Transverse colon (tissue), 4 donors: ENCODE data around the gene ARHGAP24. TPM values are rescaled to one million over a fixed set of nuclear protein-coding genes. Genes with fewer than 3 reads are reported as not detected.

Experiments
- DNase-seq: peaks from one replicate; pipeline ENCODE4 v3.0.0-alpha.2; 2019
- H3K27ac ChIP-seq, 4 donors: fragments of 200-600 bp; sonication (generic); 2 replicates each; pipeline ENCODE4 v1.5.1; 2016 to 2018; ENCODE audit warnings: inconsistent platforms in 4 of 4
- H3K27me3 ChIP-seq: fragments of 200-600 bp; sonication (generic); 2 replicates; pipeline ENCODE4 v1.5.1; 2017; ENCODE audit warnings: inconsistent platforms
- H3K36me3 ChIP-seq, 4 donors: fragments of 200-600 bp; sonication (generic); 2 replicates each; pipeline ENCODE4 v1.5.1; 2017 to 2019; ENCODE audit warnings: inconsistent platforms in 4 of 4
- H3K4me1 ChIP-seq, 4 donors: fragments of 200-600 bp; sonication (generic); 2 replicates each; pipeline ENCODE4 v1.5.1; 2017 to 2020; ENCODE audit warnings: inconsistent platforms in 4 of 4
- H3K4me3 ChIP-seq, 4 donors: fragments of 200-600 bp; sonication (generic); 1 replicate in 1 of 4; 2 replicates in 3 of 4; pipeline versions ENCODE4 v1.5.1 to v1.6.1; 2017 to 2019; ENCODE audit warnings: inconsistent platforms in 4 of 4
- H3K9me3 ChIP-seq, 2 donors: fragments of 200-600 bp; sonication (generic); 2 replicates each; pipeline ENCODE4 v1.5.1; 2017 to 2019; ENCODE audit warnings: inconsistent platforms in 2 of 2
- CTCF ChIP-seq, 5 experiments: fragments of 200-600 bp in 3 of 5; fragments of 450-650 bp in 2 of 5; sonication (generic) in 3 of 5; IDR thresholded peaks; 1 replicate in 2 of 5; 2 replicates in 3 of 5; pipeline ENCODE4 v1.5.1; 2016 to 2017; ENCODE audit warnings: antibody characterized with exemption in 5 of 5, inconsistent platforms in 3 of 5, mild to moderate bottlenecking in 2 of 5, moderate library complexity in 1 of 5
- EP300 ChIP-seq: sonication (generic); formaldehyde crosslinking; IDR thresholded peaks from one replicate; pipeline ENCODE4 v1.6.1; 2017; ENCODE audit warnings: antibody characterized with exemption, low read depth
- POLR2A ChIP-seq: fragments of 450-650 bp; IDR thresholded peaks from one replicate; pipeline ENCODE4 v1.6.1; 2016; ENCODE audit warnings: antibody characterized with exemption, mild to moderate bottlenecking, moderate library complexity
- POLR2AphosphoS5 ChIP-seq, 3 donors: sonication (generic); formaldehyde crosslinking; IDR thresholded peaks; one replicate each; pipeline ENCODE4 v1.6.1; 2016; ENCODE audit warnings: antibody characterized with exemption in 3 of 3
- WGBS, 2 donors: methylation state at CpG; one replicate each; pipeline ENCODE4 v1.1.5; 2018; ENCODE audit warnings: low coverage in 1 of 2; 5-methylcytosine and 5-hydroxymethylcytosine counted together
- in situ Hi-C, 4 donors: fragments of 200-750 bp; cut with MboI; loops; one replicate each; pipeline versions ENCODE4 v1.15.0 to v1.15.1; 2017; ENCODE audit warnings: low sequenced_read_pairs in 3 of 4, low pct_ligation_motif_present in 1 of 4, low pct_unique_long_range_greater_than_20kb in 1 of 4
- intact Hi-C: fragments of 100-400 bp; cut with DNase I; formaldehyde crosslinking; loops from one replicate; pipeline ENCODE4 v1.15.1; 2023; ENCODE audit warnings: low total_unique reads
- total RNA-seq, 4 donors: library from RNA; depleted of rRNA; stranded (reverse); fragments of >200 nt; gene quantifications; one replicate each; pipeline ENCODE4 v1.1.0, GENCODE V29; 2016

The ARHGAP24 gene
- total RNA-seq, 4 donors from 2014 or later, result 4.2 to 32.0 (median 12.6) TPM

- no peaks in the 10 kb centered on the region for H3K9me3 ChIP-seq
- no peak overlapping the region for H3K4me3 ChIP-seq
- H3K27ac ChIP-seq, result no peak overlapping the region
- no peaks in the 10 kb centered on the region for H3K27me3 ChIP-seq
- DNase-seq, result no peak
- in situ Hi-C loops (no loop called here), intact Hi-C loops (no loop called here)
- TF ChIP-seq EP300 (no peak), CTCF (IDR thresholded peaks at IDR 0.05) (no peak), POLR2AphosphoS5 (IDR thresholded peaks at IDR 0.05) (no peak), POLR2A (no peak)
- WGBS, 2 donors, result 67 to 78% methylated on average over 5 of the region's 5 CpGs
- H3K4me1 ChIP-seq, result no peaks in the 10 kb centered on the region
- no peaks in the 10 kb centered on the region for H3K36me3 ChIP-seq
These were observed 232.7 kb downstream of the ARHGAP24 start for GRCh38 chr4:85707611-85708010.

- WGBS, 2 donors, result 69 to 74% methylated on average over 3 to 5 of the region's 5 CpGs
- no peak for DNase-seq
These were observed 233.5 kb downstream of the ARHGAP24 start for GRCh38 chr4:85708468-85708867.

GRCh38 chr4:85713005-85713404, 238.1 kb downstream of the ARHGAP24 start:
- Histone ChIP-seq H3K36me3 (no peaks in the 10 kb centered on the region), H3K4me3 (no peak overlapping the region), H3K27ac (no peak overlapping the region), H3K4me1 (peaks cover 0 to 11% (median 0%) of the 10 kb centered on the region in 4 donors), H3K9me3 (no peaks in the 10 kb centered on the region), H3K27me3 (no peaks in the 10 kb centered on the region)
- in situ Hi-C loops, result no loop called here
- 60 to 80% methylated on average over 1 to 5 of the region's 5 CpGs for WGBS, 2 donors
- no peak for DNase-seq
- TF ChIP-seq EP300 (no peak), POLR2AphosphoS5 (IDR thresholded peaks at IDR 0.05) (no peak), CTCF (IDR thresholded peaks at IDR 0.05) (no peak), POLR2A (no peak)
- intact Hi-C loops, result loop anchor here (5.0 kb wide), 1 partner anchor 876 kb away; no protein-coding TSS in a partner anchor

More at GRCh38 chr4:85708468-85708867, 233.5 kb downstream of the ARHGAP24 start:
- H3K4me1 ChIP-seq, result no peaks in the 10 kb centered on the region
- no peaks in the 10 kb centered on the region for H3K9me3 ChIP-seq
- no peaks in the 10 kb centered on the region for H3K36me3 ChIP-seq
- no peak overlapping the region for H3K4me3 ChIP-seq
- in situ Hi-C loops, result no loop called here
- H3K27ac ChIP-seq, result no peak overlapping the region
- TF ChIP-seq EP300, result no peak
- TF ChIP-seq POLR2A, result no peak
- TF ChIP-seq POLR2AphosphoS5 (IDR thresholded peaks at IDR 0.05), result no peak
- TF ChIP-seq CTCF (IDR thresholded peaks at IDR 0.05), result no peak
- no peaks in the 10 kb centered on the region for H3K27me3 ChIP-seq
- intact Hi-C loops, result no loop called here

- intact Hi-C loops, result loop anchor here (1.0 kb wide), 1 partner anchor 16 kb away; no protein-coding TSS in a partner anchor
- H3K4me1 ChIP-seq, result peaks cover 0 to 11% (median 0%) of the 10 kb centered on the region in 4 donors
- H3K4me3 ChIP-seq, result no peak overlapping the region
- WGBS, 2 donors, result 38 to 41% methylated on average over 3 of the region's 3 CpGs
- in situ Hi-C loops, result no loop called here
- H3K36me3 ChIP-seq, result no peaks in the 10 kb centered on the region
- no peak for DNase-seq
- no peaks in the 10 kb centered on the region for H3K9me3 ChIP-seq
- no peak overlapping the region for H3K27ac ChIP-seq
- TF ChIP-seq CTCF (IDR thresholded peaks at IDR 0.05) (no peak), EP300 (no peak), POLR2AphosphoS5 (IDR thresholded peaks at IDR 0.05) (no peak), POLR2A (no peak)
- H3K27me3 ChIP-seq, result no peaks in the 10 kb centered on the region
These were observed 241.2 kb downstream of the ARHGAP24 start for GRCh38 chr4:85715991-85716737.
